HG03457 (cell line): ENCODE results near the gene ZNF79.

ENCODE experiments used
- ATAC-seq: cut with Tn5 transposase; IDR thresholded peaks from one replicate; pipeline ENCODE4 v1.9.1; 2021; ENCODE audit warnings: moderate number of reproducible peaks; ENCODE audit not compliant: unreplicated experiment

The ZNF79 gene

DNA sequence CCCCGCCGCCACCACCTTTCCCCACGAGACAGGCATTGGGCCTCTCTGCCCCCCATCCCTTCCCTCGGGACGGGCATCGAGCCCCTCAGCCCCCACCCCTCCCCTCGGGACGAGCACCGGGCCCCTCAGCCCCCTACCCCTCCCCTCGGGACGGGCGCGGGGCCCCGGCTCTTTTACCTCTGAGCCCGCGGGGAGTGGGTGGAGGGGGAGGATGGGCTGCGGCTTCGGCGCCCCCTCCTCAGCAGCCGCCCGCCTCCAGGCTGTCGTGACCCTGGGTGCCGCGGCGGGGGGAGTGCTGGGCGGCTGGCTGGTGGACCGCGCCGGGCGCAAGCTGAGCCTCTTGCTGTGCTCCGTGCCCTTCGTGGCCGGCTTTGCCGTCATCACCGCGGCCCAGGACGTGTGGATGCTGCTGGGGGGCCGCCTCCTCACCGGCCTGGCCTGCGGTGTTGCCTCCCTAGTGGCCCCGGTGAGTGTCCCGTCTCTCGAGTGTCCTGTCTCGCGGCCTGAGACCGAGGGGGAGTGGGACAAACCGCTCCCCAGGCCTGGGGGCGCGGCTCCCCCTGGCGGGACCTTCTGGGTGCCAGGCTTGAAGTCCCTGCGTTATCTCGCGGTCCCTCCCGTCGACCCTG is 26.4 kb upstream of the ZNF79 start:
- ATAC-seq = no peak

DNA sequence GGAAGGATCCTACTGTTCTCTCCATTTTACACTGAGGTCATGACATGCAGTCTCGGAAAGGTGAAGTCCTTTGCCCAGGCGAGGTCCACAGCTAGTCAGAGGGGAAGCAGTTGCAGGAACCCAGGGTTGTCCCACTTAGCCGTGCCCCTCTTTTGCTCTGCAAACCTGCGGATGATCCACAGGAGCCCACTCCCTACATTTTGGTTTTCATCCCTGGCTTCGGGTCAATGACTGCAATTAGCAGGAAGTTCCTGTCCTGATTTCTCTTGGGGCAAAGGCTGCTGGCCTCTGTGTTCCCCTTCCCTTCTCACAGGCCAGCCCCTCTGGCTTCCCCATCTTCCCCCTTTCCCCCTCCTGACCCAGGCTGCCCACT is 25.9 kb upstream of the ZNF79 start:
- no peak for ATAC-seq

DNA sequence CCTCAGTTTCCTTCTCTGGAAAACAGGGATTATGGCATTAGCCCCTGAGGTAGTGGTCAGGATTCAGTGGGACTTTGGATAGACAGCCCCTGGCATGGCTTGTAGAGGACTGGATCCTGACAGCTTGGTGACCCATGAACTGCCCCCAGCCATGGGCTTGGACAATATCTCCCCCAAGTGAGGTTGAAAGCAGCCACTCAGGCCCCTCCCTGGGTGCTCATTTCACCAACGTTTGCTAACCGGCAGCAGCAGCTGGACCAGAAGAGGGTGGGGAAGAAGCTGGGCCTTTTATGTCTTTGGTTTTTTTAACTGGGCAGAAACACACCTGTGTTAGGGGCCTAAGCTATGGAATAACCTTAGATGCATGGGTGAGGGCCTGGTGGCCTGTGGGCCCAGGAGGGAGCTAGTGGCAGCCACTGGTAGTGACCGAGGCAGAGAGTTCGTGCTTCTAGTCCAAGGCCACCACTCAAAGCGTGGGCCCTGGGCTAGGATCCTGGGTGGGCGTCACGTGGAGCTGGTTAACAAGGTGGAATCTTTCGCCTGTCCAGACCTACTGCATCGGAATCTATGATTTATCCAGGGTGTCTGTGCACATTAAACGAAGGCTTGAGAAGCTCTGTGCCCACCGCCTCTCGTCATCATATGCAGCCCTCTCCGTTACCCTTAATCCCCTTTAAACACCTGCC is 25.3 kb upstream of the ZNF79 start:
- no peak for ATAC-seq

DNA sequence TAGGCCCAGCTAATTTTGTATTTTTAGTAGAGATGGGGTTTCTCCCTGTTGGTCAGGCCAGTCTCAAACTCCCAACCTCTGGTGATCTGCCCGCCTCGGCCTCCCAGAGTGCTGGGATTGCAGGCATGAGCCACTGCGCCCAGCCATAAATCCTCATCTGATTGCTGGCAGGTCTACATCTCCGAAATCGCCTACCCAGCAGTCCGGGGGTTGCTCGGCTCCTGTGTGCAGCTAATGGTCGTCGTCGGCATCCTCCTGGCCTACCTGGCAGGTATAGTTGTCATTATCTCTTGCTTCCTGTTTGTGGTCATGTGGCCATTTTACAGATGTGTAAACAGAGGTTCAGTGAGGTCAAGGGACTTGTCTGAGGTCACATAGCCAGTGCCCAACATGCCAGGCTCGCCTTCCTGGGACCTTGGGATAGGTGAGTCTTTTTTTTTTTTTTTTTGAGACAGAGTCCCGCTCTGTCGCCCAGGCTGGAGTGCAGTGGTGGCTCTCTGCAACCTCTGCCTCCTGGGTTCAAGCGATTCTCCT is 24.4 kb upstream of the ZNF79 start:
- no peak for ATAC-seq

DNA sequence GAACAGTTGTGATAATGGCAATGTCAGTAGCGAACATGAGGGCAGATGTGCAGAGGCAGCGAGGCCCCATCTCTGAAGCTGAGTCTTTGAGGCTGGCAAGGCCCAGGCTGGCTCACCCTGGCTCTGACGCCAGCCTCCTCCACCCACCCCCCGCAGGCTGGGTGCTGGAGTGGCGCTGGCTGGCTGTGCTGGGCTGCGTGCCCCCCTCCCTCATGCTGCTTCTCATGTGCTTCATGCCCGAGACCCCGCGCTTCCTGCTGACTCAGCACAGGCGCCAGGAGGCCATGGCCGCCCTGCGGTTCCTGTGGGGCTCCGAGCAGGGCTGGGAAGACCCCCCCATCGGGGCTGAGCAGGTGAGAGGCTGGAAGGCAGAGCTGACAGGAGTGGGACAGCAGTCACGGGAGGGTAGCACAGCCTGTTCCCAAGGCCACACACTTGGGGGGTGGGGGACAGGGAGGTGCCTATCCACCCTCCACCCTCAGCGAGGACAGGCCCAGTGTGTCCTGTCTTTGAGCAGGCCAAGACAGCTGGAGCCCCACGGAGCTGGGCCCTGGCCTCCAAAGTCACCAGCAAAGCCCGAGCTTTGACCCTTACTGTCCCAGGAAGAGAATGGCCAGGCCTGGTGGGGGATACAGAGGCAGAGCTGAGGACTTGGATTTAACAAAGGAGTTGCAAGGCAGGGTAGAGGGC is 21.6 kb upstream of the ZNF79 start:
- ATAC-seq = no peak

DNA sequence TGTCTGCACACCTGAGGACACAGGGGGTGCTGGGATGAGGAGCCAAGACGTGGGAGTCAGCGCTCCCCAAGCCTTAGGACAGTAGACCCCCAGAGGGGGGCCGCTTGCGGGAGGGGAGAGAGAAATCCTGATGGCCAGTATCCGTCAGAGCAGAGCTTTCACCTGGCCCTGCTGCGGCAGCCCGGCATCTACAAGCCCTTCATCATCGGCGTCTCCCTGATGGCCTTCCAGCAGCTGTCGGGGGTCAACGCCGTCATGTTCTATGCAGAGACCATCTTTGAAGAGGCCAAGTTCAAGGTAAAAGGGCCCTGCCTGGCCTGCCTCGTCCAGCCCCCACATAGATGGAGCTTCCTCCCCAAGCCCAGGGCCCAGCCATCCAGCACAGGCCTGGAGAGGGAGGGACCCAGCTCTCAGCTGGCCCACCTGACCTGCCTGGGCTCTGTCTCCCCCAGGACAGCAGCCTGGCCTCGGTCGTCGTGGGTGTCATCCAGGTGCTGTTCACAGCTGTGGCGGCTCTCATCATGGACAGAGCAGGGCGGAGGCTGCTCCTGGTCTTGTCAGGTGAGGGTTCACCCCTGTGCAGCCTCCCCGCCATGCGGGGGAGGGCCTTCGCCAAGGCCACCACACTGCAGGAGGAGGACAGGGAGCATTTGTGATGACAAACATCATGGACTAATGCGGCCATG is 20.5 kb upstream of the ZNF79 start:
- ATAC-seq = no peak

DNA sequence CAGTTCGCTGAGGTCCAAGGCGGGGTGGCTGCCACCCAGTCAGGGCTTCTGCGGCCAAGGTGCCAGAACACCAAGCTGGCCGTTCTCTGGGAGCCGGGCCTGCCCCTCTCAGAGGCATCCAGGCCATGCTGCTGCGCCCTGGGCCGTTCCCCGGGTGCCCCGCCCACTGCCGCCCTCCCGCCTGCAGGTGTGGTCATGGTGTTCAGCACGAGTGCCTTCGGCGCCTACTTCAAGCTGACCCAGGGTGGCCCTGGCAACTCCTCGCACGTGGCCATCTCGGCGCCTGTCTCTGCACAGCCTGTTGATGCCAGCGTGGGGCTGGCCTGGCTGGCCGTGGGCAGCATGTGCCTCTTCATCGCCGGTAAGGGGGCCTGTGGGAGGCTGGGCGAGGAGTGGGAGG is 19.6 kb upstream of the ZNF79 start:
- no peak for ATAC-seq

DNA sequence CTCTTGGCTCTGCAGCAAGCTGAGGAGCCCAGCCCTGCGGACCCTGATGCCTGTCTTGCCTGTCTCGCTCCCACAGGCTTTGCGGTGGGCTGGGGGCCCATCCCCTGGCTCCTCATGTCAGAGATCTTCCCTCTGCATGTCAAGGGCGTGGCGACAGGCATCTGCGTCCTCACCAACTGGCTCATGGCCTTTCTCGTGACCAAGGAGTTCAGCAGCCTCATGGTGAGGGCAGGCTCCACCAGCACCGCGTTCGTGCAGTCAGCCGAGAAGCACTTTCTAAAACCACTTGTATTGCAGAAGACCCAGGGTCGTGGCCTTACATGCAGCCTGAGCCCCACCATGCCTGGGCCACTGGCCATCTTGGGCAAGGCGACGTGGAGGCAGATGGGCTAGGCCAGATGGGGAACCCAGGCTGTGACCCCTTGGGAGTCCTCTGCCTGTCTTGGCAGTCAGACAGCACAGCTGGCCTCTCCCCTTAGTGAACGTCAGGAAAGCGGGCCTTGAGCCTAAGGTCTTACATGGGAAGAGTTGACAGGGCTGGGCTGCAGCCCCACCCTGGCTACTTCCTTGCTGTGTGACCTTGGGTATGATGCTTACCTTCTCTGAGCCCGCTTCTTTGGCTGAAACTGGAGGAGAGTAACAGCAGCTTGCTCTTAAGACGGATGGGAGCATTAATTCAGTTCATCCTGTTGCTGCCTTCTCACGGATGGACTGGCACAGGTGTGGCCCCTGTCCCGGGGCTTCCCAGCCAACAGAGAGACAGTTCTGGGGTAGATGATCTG is 18.6 kb upstream of the ZNF79 start:
- no peak for ATAC-seq

DNA sequence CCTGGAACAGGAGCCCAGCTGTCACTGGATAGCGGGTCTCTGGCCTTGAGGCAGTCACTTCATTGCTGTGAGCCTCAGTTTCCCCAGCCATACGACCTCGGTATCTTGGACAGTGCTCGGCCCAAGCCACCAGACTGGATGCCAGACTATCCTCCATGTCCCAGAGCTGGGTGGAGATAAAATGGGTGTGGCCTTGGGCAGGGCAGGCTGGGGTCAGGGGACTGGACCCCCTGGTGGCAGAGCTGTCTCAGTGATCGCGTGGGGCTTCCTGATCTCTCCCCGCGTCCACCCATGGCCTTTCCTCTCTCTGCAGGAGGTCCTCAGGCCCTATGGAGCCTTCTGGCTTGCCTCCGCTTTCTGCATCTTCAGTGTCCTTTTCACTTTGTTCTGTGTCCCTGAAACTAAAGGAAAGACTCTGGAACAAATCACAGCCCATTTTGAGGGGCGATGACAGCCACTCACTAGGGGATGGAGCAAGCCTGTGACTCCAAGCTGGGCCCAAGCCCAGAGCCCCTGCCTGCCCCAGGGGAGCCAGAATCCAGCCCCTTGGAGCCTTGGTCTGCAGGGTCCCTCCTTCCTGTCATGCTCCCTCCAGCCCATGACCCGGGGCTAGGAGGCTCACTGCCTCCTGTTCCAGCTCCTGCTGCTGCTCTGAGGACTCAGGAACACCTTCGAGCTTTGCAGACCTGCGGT is 17.2 kb upstream of the ZNF79 start:
- ATAC-seq = no peak

DNA sequence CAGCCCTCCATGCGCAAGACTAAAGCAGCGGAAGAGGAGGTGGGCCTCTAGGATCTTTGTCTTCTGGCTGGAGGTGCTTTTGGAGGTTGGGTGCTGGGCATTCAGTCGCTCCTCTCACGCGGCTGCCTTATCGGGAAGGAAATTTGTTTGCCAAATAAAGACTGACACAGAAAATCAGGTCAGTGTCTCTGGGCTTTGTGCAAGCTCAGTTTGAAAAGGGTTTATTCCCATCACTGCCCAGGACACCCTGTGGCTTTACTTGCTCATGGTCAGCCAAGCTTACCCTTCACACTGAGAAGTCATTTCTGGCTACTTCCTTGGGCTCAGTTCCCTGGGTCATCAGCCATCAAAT is 16.7 kb upstream of the ZNF79 start:
- ATAC-seq = no peak

DNA sequence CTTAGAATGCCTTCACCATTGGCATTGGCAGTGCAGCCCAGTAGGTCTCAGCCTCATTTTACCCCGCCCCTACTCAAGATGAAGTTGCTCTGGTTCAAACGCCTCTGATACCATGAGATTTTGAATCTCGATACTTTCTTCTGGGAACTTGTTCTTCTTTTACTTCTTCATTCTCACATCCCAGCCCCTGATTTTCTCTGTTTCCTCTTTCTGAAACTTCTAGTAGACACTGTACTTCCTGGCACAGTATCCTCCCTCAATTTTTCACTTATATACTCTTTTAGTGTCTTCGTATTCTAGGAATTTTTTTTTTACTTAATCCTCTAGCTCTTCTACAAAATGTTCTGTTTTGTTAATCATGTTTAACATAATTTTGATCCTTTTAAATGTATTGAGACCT is 13.1 kb upstream of the ZNF79 start:
- no peak for ATAC-seq

DNA sequence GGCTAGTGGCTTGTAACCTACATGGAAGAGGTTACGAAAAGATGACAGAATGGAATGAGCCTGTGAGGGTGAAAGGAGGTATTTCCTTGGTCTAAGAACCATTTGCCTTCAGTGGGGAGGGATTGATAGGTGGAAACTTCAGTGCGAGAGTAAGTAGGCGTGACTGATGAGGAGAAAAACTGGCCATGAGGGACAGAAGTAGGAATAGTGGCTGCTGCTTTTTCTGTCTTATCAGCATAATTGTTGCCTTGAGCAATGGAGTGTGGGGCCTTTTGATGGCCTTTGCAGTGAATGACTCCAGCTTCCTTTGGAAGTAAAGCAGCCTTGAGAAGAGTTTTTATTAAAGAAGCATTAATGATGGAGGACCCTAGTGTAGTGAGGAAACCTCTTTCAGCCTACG is 9.0 kb upstream of the ZNF79 start:
- ATAC-seq = no peak

DNA sequence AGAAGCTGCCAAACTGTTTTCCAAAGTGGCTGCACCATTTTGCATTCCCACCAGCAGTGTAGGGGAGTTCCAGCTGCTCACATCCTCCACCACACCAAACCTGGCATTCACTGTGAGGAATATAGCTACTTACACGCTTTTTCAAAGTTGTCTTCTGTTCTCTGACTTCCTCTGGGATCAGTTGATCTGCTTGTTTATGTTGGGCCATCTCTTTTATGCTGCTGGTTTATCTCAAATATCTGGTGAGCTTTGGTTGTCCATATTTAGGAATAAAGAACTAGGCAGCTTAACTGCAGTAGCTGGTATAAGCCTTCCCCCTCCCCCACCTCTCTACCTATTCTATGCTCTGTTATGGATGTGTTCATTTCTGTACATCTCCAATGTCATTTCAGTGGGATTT is 8.5 kb upstream of the ZNF79 start:
- no peak for ATAC-seq

DNA sequence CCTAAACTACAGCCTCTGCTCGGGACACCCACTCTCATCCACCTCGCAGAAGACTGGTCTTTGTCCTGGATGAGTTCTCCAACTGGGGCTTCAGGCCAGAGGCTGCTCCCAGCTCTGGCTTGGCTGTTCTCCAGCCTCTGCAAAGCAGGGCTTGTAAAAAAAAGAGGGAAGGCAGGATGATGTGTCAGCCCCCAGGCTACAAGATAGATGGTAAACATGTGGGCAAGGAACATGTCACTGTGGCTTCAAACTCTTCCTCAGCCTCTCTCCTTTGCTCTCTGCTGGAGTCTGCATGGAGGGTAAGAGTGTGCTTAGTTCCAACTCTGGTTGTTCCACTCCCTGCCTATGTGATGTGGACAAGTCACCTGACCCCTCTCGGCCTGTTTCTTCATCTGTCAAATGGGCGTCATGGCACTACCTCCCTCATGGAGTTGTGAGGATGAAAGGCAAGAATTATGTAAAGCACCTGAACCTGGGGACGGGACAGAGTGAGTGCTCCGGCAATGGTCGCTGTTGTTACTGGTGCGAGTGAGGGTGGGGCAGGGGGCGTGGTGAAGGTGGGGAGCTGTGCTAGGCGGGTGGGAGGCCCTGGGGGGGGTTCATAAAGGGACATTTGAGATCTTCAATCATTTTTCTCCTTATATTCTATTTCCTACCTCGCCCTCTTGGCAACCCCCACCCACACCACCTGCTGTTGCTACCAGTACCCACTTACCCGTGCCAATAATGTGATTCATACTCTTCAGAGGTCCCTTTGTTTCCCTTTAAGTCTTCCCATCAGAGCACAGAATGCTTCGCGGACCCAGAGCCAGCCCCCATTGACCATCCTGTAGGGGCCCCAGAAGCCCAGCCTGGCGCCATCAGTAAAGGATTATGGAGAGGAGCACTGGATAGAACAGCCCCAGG is 6.8 kb upstream of the ZNF79 start:
- ATAC-seq = no peak

DNA sequence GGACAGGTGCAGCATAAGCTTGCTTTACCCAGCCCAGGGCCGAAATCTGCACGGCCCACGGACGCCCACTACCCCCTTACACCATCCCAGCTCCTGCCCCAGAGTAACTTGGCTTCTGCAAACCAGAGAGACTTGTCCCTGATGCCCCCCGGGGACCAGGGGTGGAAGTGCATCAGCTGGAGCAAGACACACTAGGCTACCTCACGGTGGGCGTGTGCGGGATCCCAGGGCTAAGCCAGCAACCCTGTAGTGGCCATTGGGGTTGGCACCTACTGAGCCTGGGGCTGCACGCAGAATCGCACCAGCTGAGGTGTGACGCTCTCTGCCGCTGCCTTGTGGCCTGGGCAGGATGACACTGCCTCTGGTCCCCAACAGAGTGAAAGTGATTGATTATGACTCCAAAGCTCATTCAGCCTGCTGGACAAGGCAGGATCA is 6.1 kb upstream of the ZNF79 start:
- ATAC-seq = no peak

DNA sequence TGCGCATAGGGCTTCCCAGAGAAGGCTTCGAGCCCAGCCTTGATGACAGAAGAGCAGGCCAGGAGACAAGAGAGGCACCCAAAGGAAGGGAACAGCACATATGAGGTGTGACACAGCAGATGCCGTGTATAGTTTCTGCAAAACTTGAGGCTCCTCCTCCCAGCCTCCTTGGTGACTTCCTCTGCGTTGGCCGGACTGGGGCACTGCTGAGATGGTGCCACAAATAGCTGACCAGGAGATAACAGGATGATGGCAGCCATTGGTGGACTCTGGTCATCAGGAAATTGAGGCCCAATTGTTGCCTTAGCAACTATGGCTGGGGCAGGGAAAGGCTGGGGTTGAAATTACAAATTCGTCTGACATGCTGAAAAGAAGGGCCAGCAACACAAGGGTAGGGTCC is 4.8 kb upstream of the ZNF79 start:
- no peak for ATAC-seq

DNA sequence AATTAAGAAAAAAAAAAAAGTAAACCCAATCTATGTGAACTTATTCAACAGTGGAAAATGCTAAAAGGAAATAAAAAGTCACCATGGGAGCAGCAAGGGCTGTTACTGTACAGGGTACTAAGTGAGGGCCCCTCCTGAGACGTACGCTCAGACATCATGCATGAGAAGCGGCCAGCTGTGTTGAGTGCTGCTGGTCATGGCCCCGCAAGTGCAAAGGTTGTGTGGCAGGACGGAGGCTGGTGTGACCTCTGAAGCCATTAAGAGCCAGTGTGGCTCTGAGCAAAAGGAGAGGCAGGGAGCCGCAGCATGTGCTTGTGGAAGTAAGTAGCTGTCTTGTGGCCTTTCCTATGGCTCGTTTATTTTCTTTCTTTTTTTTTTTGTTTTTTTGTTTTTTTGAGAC is 3.1 kb upstream of the ZNF79 start:
- no peak for ATAC-seq

DNA sequence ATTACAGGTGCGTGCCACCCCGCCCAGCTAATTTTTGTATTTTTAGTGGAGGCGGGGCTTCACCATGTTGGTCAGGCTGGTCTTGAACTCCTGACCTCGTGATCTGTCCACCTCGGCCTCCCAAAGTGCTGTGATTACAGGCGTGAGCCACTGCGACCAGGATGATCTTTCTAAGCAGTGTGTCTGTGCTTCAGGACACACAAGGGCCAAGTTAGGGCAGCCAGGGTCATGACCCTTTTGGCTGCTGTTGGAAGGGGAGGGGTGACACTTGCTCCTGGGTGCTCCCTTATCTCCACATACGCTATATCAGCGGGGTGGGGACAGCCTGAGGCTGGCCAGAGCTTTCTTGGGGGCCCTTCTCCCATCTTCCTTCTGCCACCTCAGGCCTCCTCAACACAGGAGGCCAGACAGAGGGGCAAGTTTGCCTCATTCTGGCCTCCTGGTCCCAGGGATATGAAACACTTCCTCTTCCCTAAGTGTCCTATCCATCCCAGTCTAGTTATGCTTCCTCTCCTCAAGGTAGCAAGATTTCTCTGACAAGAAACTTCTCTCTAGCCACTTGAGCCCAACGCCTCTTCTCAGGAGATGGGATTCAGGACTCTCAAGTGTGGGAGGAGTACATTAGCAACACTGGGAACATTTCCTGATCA is 1.9 kb upstream of the ZNF79 start:
- ATAC-seq = no peak

DNA sequence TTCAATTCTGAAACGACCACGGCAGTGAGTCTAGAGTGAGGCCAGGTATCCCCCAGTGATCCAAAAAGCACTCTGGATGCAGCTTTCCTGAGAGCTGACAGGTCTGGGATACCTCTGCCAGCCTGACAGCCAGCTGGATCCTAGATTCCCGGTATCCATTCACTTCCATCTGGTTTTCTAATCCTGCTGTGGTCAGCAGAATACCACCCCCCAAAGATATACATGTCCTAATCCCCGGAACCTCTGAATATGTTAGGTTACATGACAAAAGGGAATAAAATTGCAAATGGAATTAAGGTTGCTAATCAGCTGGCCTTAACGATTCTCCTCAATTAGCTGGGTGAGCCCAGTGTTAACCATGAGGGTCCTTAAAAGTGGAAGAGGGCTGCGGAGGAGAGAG is 1.4 kb upstream of the ZNF79 start:
- ATAC-seq = no peak
